Mesenchymal stem cell (in vitro differentiated cells and primary cell): ENCODE data around the gene PMF1.

Source experiments
- DNase-seq: peaks from one replicate; pipeline ENCODE4 v3.0.0-alpha.2; 2013
- H2AFZ ChIP-seq: one replicate; pipeline ENCODE4 v1.6.1; 2013; ENCODE audit warnings: low read depth, mild to moderate bottlenecking, control low read depth, inconsistent platforms, low read length, moderate library complexity
- H2AK5ac ChIP-seq: 2 replicates; pipeline ENCODE4 v1.6.1; 2013; ENCODE audit warnings: low read length, moderate library complexity, mild to moderate bottlenecking, inconsistent platforms; ENCODE audit not compliant: severe bottlenecking
- H2BK120ac ChIP-seq: one replicate; pipeline ENCODE4 v1.6.1; 2013; ENCODE audit warnings: low read depth, mild to moderate bottlenecking, inconsistent platforms, low read length, moderate library complexity
- H2BK12ac ChIP-seq, 2 experiments: one replicate each; pipeline ENCODE4 v1.6.1; 2013; ENCODE audit warnings: inconsistent platforms in 2 of 2, low read length in 2 of 2, mild to moderate bottlenecking in 2 of 2, moderate library complexity in 2 of 2, control low read depth in 1 of 2
- H2BK15ac ChIP-seq: one replicate; pipeline ENCODE4 v1.6.1; 2013; ENCODE audit warnings: mild to moderate bottlenecking, low read depth, inconsistent platforms; ENCODE audit not compliant: poor library complexity, severe bottlenecking
- H2BK5ac ChIP-seq: 2 replicates; pipeline ENCODE4 v1.6.1; 2013; ENCODE audit warnings: low read depth, mild to moderate bottlenecking, low read length, control low read depth, inconsistent platforms; ENCODE audit not compliant: poor library complexity, severe bottlenecking
- H3K14ac ChIP-seq, 2 experiments: one replicate each; pipeline ENCODE4 v1.6.1; 2013; ENCODE audit warnings: inconsistent platforms in 2 of 2, low read length in 2 of 2, control low read depth in 1 of 2, mild to moderate bottlenecking in 1 of 2, moderate library complexity in 1 of 2
- H3K18ac ChIP-seq, 2 experiments: one replicate each; pipeline ENCODE4 v1.6.1; 2013; ENCODE audit warnings: inconsistent platforms in 2 of 2, low read length in 2 of 2, control low read depth in 1 of 2, low read depth in 1 of 2, mild to moderate bottlenecking in 1 of 2
- H3K23ac ChIP-seq, 2 experiments: one replicate each; pipeline ENCODE4 v1.6.1; 2013; ENCODE audit warnings: inconsistent platforms in 2 of 2, low read length in 2 of 2, mild to moderate bottlenecking in 2 of 2, moderate library complexity in 2 of 2, control low read depth in 1 of 2
- H3K27ac ChIP-seq: 2 replicates; pipeline ENCODE4 v1.5.1; 2013; ENCODE audit warnings: mild to moderate bottlenecking, moderate library complexity, low read length, control low read depth, inconsistent platforms; ENCODE audit not compliant: poor library complexity, severe bottlenecking
- H3K27me3 ChIP-seq, 2 experiments: 2 replicates each; pipeline versions ENCODE4 v1.6.1 to v1.7.0; 2013; ENCODE audit warnings: low read length in 2 of 2, mild to moderate bottlenecking in 2 of 2, moderate library complexity in 2 of 2, control low read depth in 1 of 2, inconsistent platforms in 1 of 2; ENCODE audit not compliant: control insufficient read depth in 1 of 2, insufficient read depth in 1 of 2
- H3K36me3 ChIP-seq, 2 experiments: 2 replicates each; pipeline versions ENCODE4 v1.6.1 to v1.7.0; 2013; ENCODE audit warnings: low read length in 2 of 2, control low read depth in 1 of 2, inconsistent platforms in 1 of 2, low read depth in 1 of 2, mild to moderate bottlenecking in 1 of 2; ENCODE audit not compliant: insufficient read depth in 2 of 2, control insufficient read depth in 1 of 2
- H3K4ac ChIP-seq, 2 experiments: one replicate each; pipeline ENCODE4 v1.6.1; 2013; ENCODE audit warnings: inconsistent platforms in 2 of 2, low read length in 2 of 2, mild to moderate bottlenecking in 2 of 2, moderate library complexity in 2 of 2, control low read depth in 1 of 2, low read depth in 1 of 2
- H3K4me1 ChIP-seq: 2 replicates; pipeline ENCODE4 v1.6.1; 2013; ENCODE audit warnings: low read depth, low read length, control low read depth; ENCODE audit not compliant: control insufficient read depth, insufficient read depth
- H3K4me2 ChIP-seq: 2 replicates; pipeline ENCODE4 v1.6.1; 2013; ENCODE audit warnings: low read length, mild to moderate bottlenecking, inconsistent platforms; ENCODE audit not compliant: poor library complexity, severe bottlenecking
- H3K4me3 ChIP-seq, 2 experiments: 2 replicates each; pipeline versions ENCODE4 v1.5.1 to v1.7.0; 2013; ENCODE audit warnings: low read length in 2 of 2, mild to moderate bottlenecking in 2 of 2, control low read depth in 1 of 2, low read depth in 1 of 2; ENCODE audit not compliant: insufficient read depth in 1 of 2
- H3K79me1 ChIP-seq: replicated peaks from 2 replicates; pipeline ENCODE4 v1.6.1; 2013; ENCODE audit warnings: mild to moderate bottlenecking, control low read depth, low read length, inconsistent platforms; ENCODE audit not compliant: poor library complexity, severe bottlenecking
- H3K9ac ChIP-seq: 2 replicates; pipeline ENCODE4 v1.7.0; 2013; ENCODE audit warnings: mild to moderate bottlenecking, low read length, moderate library complexity
- H3K9me3 ChIP-seq: 2 replicates; pipeline ENCODE4 v1.7.0; 2013; ENCODE audit warnings: mild to moderate bottlenecking, low read length; ENCODE audit not compliant: control insufficient read depth
- H4K8ac ChIP-seq: one replicate; pipeline ENCODE4 v1.6.1; 2013; ENCODE audit warnings: inconsistent platforms, mild to moderate bottlenecking, low read length, moderate library complexity
- H4K91ac ChIP-seq: one replicate; pipeline ENCODE4 v1.6.1; 2013; ENCODE audit warnings: mild to moderate bottlenecking, low read length, inconsistent platforms
- WGBS: methylation state at CpG from one replicate; pipeline ENCODE4 v1.1.7; 2013; ENCODE audit warnings: mixed read lengths; 5-methylcytosine and 5-hydroxymethylcytosine counted together

Gene PMF1

DNA sequence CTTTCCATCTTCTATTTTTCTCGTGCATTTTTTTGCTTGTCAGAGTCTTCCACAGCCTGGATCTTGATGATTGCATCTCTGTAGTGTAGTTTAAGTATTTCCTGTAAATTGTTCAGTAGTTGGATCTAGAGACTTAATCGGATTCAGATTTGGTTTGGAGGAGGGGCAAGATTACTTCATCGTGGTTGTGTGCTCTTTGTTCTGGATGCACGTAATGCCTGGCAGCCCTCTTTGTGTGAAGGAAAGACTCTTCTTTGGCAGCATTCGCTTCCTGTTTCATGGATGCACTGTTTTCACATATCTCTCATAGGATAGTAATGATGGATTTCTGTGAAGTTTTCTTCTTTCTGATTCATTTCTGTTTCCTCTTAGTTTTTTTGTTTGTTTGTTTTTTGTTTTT lies 45.3 kb upstream of the PMF1 start:
- Histone ChIP-seq H2BK120ac (no peak overlapping the region), H2AK5ac (no peak overlapping the region), H3K4me2 (no peak overlapping the region), H3K23ac (no peak overlapping the region), H3K4me3 (no peak overlapping the region), H3K14ac (no peak overlapping the region), H3K9ac (no peak overlapping the region), H3K4me1 (peaks cover 3% of the 10 kb centered on the region), H2BK12ac (no peak overlapping the region), H2BK5ac (no peak overlapping the region), H3K18ac (no peak overlapping the region), H4K91ac (no peak overlapping the region), H3K36me3 (no peaks in the 10 kb centered on the region), H3K4ac (no peak overlapping the region), H3K9me3 (no peaks in the 10 kb centered on the region), H3K79me1 (no peaks in the 10 kb centered on the region), H4K8ac (no peak overlapping the region), H2BK15ac (no peak overlapping the region), H3K27me3 (no peaks in the 10 kb centered on the region), H2AFZ (no peak overlapping the region), H3K27ac (no peak overlapping the region)
- 84% methylated on average over 4 of the region's 5 CpGs for WGBS
- DNase-seq: no peak

DNA sequence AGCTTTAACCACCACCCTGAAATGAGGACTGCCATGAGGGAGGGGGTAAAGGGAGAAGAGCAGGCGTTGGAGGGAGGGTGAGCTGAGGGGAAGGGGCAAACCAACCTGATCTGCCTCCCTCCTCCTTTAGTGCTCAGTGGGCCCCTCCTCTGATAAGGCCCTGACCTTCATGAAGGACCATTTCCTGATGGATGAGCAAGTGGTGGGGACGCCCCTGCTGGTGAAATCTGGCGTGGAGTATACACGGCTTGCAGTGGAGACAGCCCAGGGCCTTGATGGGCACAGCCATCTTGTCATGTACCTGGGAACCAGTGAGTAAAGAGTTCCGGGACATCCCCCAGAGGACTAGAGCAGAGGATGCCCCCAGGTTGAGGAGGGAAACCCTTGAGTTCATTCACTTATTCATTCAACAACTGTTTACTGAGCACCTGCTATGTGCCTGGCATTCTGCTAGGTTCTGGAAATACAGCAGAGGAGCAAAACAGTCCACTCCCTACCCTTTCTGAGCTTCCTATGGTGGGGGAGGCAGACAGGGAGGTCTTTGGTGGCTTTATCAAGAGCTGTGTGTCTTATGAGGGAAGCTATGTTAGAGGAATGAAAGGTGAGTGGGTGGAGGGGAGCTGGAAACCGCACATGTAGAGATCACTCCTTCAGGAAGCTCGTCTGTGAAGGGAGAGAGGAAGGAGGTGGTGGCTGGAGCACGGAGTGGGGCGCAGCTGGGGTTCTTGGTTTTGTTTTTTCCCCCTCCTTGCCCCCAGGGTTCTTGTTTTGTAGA lies 39.9 kb upstream of the PMF1 start:
- Histone ChIP-seq H4K8ac (no peak overlapping the region), H4K91ac (no peak overlapping the region), H3K9ac (no peak overlapping the region), H3K27ac (no peak overlapping the region), H3K27me3 (peaks cover 0 to 17% of the 10 kb centered on the region in 2 experiments), H3K4ac (no peak overlapping the region), H3K18ac (no peak overlapping the region), H2BK12ac (no peak overlapping the region), H3K4me1 (peaks cover 9% of the 10 kb centered on the region), H3K14ac (no peak overlapping the region), H3K23ac (no peak overlapping the region), H3K36me3 (no peaks in the 10 kb centered on the region), H3K79me1 (no peaks in the 10 kb centered on the region), H2AFZ (no peak overlapping the region), H3K4me3 (no peak overlapping the region), H2BK120ac (no peak overlapping the region), H2BK15ac (no peak overlapping the region), H2BK5ac (no peak overlapping the region), H3K9me3 (no peaks in the 10 kb centered on the region), H3K4me2 (no peak overlapping the region), H2AK5ac (no peak overlapping the region)
- WGBS: 80% methylated on average over 8 of the region's 9 CpGs
- no peak for DNase-seq

DNA sequence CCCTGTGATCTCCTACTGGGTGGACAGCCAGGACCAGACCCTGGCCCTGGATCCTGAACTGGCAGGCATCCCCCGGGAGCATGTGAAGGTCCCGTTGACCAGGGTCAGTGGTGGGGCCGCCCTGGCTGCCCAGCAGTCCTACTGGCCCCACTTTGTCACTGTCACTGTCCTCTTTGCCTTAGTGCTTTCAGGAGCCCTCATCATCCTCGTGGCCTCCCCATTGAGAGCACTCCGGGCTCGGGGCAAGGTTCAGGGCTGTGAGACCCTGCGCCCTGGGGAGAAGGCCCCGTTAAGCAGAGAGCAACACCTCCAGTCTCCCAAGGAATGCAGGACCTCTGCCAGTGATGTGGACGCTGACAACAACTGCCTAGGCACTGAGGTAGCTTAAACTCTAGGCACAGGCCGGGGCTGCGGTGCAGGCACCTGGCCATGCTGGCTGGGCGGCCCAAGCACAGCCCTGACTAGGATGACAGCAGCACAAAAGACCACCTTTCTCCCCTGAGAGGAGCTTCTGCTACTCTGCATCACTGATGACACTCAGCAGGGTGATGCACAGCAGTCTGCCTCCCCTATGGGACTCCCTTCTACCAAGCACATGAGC lies 36.1 kb upstream of the PMF1 start:
- Histone ChIP-seq H2BK12ac (no peak overlapping the region), H3K18ac (no peak overlapping the region), H3K9ac (no peak overlapping the region), H3K9me3 (no peaks in the 10 kb centered on the region), H3K4me1 (peaks cover 17% of the 10 kb centered on the region), H3K14ac (no peak overlapping the region), H2BK120ac (no peak overlapping the region), H4K8ac (no peak overlapping the region), H2AFZ (no peak overlapping the region), H2BK5ac (no peak overlapping the region), H3K79me1 (no peaks in the 10 kb centered on the region), H3K4me3 (no peak overlapping the region), H2BK15ac (peak overlapping the region; percentile 13), H3K23ac (no peak overlapping the region), H3K27ac (no peak overlapping the region), H4K91ac (no peak overlapping the region), H3K4ac (no peak overlapping the region), H3K4me2 (no peak overlapping the region), H3K36me3 (no peaks in the 10 kb centered on the region), H2AK5ac (no peak overlapping the region), H3K27me3 (peaks cover 0 to 17% of the 10 kb centered on the region in 2 experiments)
- WGBS: 89% methylated on average over 12 of the region's 12 CpGs
- DNase-seq: no peak

DNA sequence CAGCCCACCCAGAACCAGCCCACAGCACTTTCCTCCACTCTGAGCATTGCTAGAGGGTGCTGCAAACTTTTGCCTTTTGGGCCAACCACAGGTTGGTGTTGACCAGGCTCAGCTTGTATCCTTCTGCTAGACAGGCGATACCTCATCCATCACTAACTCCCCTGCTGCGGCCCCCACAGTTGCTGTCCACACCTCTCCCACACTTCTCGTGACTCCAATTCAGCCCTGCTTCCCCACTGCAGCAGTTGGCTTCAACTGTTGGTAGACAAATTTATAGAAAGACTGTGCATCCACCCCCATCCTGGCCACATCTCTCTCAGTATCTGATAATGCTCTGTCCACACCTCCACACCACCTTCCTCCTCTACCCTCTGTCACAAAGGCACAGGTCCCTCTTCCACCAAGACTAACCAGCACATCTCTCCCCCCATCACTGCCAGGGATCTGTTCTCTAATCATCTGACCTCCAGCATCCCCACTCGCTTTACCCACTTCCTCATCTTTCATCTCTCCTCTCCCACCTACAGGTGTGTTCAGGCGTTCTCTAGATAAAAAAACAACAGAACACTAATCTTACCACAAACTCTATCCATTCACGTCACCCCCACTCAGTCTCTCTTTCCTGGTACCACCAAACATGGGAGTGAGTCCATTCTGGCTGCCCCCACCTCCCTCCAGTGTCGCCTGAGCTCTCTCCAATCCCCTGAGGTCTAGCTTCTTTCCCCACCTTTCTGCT lies 34.7 kb upstream of the PMF1 start:
- H2BK15ac ChIP-seq: no peak overlapping the region
- no peak for DNase-seq
- 93% methylated on average over 7 of the region's 7 CpGs for WGBS

More for the DNA sequence above, 34.7 kb upstream of the PMF1 start:
- Histone ChIP-seq H3K18ac (no peak overlapping the region), H2AFZ (no peak overlapping the region), H3K79me1 (no peaks in the 10 kb centered on the region), H2BK5ac (no peak overlapping the region), H4K91ac (no peak overlapping the region), H3K9me3 (no peaks in the 10 kb centered on the region), H4K8ac (no peak overlapping the region), H2AK5ac (peak overlapping the region; percentile 93), H3K4me3 (no peak overlapping the region), H2BK120ac (no peak overlapping the region), H3K9ac (no peak overlapping the region), H3K14ac (no peak overlapping the region), H3K36me3 (no peaks in the 10 kb centered on the region), H3K23ac (no peak overlapping the region), H3K4me1 (peaks cover 17% of the 10 kb centered on the region), H3K4me2 (no peak overlapping the region), H2BK12ac (peak overlapping the region in 1 of 2 experiments; percentile 19), H3K27me3 (peaks cover 0 to 17% of the 10 kb centered on the region in 2 experiments), H3K27ac (no peak overlapping the region), H3K4ac (no peak overlapping the region)
